ENCODE measurements around the gene PITPNB. TPM values are rescaled to one million over a fixed set of nuclear protein-coding genes. Genes with fewer than 3 reads are reported as not detected.

The PITPNB gene
- total RNA-seq: 10 to 100 TPM; 24.7 to 29.7 (median 28.2) TPM

GRCh38 chr22:27919222-27919941 is at the start of gene PITPNB:
Gene PITPNB, minus strand, starts transcription at chr22:27919256. Its CDS starts 65 bp downstream, at chr22:27919191.
- peak within 1 kb of the TSS; percentile 81 to 92 (median 86) for H3K4me3 ChIP-seq

GRCh38 chr22:27966168-27967064 is 47.4 kb upstream of the PITPNB start:
- no peak for TF ChIP-seq POLR2A (IDR thresholded peaks at IDR 0.05)
- TF ChIP-seq, protein P1, sequence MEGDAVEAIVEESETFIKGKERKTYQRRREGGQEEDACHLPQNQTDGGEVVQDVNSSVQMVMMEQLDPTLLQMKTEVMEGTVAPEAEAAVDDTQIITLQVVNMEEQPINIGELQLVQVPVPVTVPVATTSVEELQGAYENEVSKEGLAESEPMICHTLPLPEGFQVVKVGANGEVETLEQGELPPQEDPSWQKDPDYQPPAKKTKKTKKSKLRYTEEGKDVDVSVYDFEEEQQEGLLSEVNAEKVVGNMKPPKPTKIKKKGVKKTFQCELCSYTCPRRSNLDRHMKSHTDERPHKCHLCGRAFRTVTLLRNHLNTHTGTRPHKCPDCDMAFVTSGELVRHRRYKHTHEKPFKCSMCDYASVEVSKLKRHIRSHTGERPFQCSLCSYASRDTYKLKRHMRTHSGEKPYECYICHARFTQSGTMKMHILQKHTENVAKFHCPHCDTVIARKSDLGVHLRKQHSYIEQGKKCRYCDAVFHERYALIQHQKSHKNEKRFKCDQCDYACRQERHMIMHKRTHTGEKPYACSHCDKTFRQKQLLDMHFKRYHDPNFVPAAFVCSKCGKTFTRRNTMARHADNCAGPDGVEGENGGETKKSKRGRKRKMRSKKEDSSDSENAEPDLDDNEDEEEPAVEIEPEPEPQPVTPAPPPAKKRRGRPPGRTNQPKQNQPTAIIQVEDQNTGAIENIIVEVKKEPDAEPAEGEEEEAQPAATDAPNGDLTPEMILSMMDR (IDR thresholded peaks at IDR 0.05): no peak
- no peak for DNase-seq

More at GRCh38 chr22:27919222-27919941, at the start of gene PITPNB:
- peak within 1 kb of the TSS; percentile 90 to 97 (median 92) for H3K27ac ChIP-seq
- DNase-seq: peak; percentile 93 to 99 (median 99)
- peaks cover 0 to 40% (median 8%) of the 10 kb centered on the region in 4 donors for H3K4me1 ChIP-seq
- H3K27me3 ChIP-seq: no peaks in the 10 kb centered on the region
- H3K9me3 ChIP-seq: no peaks in the 10 kb centered on the region
- H3K36me3 ChIP-seq: no peaks in the 10 kb centered on the region
- TF ChIP-seq POLR2A (IDR thresholded peaks at IDR 0.05): peak; percentile 77 to 91
- TF ChIP-seq, protein P1 (IDR thresholded peaks at IDR 0.05): no peak

DNA sequence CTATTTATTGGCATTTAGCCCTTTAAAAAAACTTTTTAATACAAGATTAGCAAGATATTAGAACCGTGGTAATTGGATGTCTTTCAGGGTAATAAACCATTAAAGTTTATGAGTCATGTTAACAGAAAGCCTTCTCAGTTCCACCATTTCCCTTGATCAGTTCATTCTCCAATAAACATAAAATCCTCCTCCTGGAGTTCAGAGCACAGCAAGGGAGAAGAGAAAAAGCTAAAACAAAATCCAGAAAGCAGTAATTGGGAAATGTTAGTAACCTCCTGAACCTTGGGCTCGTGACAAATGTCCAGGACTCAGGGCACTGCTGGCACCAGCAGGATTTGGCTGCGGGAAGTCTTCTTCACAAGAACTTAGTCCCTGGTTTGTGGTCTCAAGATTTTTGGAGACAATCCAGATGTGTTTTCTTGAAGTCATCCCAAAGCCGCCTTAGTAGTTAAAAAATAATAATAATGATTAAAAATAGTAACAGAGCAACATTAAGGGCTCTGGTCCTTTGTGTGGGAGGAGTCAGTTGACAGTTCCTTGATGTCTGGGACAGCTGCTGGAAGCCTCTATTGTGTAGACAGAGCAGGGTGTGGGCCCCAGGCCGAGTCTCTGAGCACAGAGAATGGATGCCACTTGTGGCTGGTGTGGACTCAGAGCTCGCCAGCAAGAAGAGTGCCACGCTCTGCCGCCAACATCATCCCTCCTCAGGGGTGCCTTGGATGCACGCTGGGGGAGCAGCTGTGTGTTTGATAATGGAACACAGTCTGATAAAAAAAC is 43.4 kb upstream of the PITPNB start:
- no peak for DNase-seq

More at GRCh38 chr22:27966168-27967064, 47.4 kb upstream of the PITPNB start:
- Histone ChIP-seq H3K4me3 (no peak overlapping the region), H3K36me3 (no peaks in the 10 kb centered on the region), H3K27me3 (no peaks in the 10 kb centered on the region), H3K27ac (no peak overlapping the region), H3K9me3 (no peaks in the 10 kb centered on the region), H3K4me1 (no peaks in the 10 kb centered on the region)

GRCh38 chr22:27961680-27962079 is 42.6 kb upstream of the PITPNB start:
- H3K9me3 ChIP-seq: no peaks in the 10 kb centered on the region
- H3K27ac ChIP-seq: no peak overlapping the region
- TF ChIP-seq, protein P1 (IDR thresholded peaks at IDR 0.05): no peak
- TF ChIP-seq POLR2A (IDR thresholded peaks at IDR 0.05): no peak
- H3K27me3 ChIP-seq: no peaks in the 10 kb centered on the region
- no peak for DNase-seq
- no peak overlapping the region for H3K4me3 ChIP-seq
- H3K4me1 ChIP-seq: no peaks in the 10 kb centered on the region
- no peaks in the 10 kb centered on the region for H3K36me3 ChIP-seq

More for the DNA sequence above, 43.4 kb upstream of the PITPNB start:
- H3K4me1 ChIP-seq: no peaks in the 10 kb centered on the region
- no peak for TF ChIP-seq POLR2A (IDR thresholded peaks at IDR 0.05)
- TF ChIP-seq, protein P1 (IDR thresholded peaks at IDR 0.05): no peak
- no peaks in the 10 kb centered on the region for H3K9me3 ChIP-seq
- no peak overlapping the region for H3K27ac ChIP-seq
- no peak overlapping the region for H3K4me3 ChIP-seq
- no peaks in the 10 kb centered on the region for H3K27me3 ChIP-seq
- no peaks in the 10 kb centered on the region for H3K36me3 ChIP-seq

DNA sequence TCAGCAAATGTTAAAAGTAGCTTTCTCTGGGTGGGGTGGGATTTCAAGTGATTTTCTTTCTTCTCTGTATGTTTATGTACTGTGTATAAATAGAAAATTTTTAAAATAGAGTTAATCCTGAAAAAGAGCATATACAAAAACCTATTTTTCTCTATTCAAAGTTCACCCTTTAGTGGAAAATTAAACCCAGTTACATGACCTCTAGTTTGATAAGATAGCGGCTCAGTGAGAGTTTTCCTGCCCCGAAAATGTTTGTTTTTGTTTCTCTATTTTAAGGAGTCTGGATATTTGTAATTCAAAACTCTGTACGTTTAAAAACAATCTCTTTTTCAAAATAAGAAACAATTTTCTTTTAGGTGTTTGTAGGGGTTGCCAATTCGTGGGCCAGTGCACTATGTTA is 42.1 kb upstream of the PITPNB start:
- Histone ChIP-seq H3K36me3 (no peaks in the 10 kb centered on the region), H3K9me3 (no peaks in the 10 kb centered on the region), H3K27ac (no peak overlapping the region), H3K4me3 (no peak overlapping the region), H3K27me3 (no peaks in the 10 kb centered on the region), H3K4me1 (no peaks in the 10 kb centered on the region)
- DNase-seq: no peak
- TF ChIP-seq, protein P1 (IDR thresholded peaks at IDR 0.05): no peak
- TF ChIP-seq POLR2A (IDR thresholded peaks at IDR 0.05): no peak

Data from Peyer's patch (tissue), 4 donors.